ENCODE data around the gene EPB41.
A peak's percentile ranks its signal among the peaks of the same experiment; 100 is the strongest.
"Not testable (repeated sequence)": the region's sequence is repeated elsewhere in the genome, so short reads cannot be mapped to it uniquely, and the experiment has no call there.

Gene EPB41

DNA sequence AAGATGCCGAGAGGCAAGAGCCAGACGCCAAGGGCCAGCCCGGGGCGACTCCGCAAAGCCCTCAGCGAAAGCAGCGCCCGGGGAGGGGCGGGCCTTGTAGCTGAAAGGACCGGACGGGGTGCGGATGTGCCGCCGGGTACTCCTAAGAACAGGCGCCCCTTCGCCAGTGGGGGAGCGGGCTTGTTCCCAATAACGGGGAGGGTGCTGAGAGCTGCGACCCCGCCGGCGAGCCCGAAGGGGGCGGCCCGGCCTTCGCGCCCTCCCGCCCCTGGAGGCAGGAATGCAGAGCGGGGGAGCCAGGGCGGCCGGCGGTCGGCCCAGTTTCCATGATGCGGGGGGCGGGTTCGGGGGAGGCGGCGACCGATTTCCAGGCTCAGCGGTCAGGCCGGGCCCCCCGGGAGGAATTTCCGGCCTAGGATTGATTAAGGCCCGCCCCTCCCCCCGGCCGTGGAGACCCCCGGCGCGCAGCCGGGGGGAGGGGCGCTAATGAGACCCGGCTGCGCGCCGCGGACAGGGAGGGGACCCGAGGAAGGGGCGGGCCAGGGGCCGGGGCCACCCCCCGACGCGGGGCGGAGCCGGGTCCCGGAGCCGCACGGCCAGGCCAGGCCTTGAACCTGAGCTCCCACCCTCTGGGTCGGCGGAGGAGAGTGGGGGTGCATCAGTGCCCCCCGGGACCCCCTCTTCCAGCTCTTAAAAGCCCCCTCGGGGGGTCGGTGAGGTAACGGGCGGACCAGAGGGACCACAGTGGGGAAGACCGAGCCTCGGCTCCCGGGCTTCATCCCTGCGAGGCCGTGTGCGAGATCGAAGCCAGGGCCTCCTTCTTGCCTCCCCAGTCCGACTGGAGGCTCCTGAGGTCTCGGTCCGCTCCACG, 210.2 kb downstream of the EPB41 start:
- peak overlapping the region; percentile 80 for H3K4me3 ChIP-seq (ENCODE audit: low read length)
- TF ChIP-seq, protein P1, sequence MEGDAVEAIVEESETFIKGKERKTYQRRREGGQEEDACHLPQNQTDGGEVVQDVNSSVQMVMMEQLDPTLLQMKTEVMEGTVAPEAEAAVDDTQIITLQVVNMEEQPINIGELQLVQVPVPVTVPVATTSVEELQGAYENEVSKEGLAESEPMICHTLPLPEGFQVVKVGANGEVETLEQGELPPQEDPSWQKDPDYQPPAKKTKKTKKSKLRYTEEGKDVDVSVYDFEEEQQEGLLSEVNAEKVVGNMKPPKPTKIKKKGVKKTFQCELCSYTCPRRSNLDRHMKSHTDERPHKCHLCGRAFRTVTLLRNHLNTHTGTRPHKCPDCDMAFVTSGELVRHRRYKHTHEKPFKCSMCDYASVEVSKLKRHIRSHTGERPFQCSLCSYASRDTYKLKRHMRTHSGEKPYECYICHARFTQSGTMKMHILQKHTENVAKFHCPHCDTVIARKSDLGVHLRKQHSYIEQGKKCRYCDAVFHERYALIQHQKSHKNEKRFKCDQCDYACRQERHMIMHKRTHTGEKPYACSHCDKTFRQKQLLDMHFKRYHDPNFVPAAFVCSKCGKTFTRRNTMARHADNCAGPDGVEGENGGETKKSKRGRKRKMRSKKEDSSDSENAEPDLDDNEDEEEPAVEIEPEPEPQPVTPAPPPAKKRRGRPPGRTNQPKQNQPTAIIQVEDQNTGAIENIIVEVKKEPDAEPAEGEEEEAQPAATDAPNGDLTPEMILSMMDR (conservative IDR thresholded peaks at IDR 0.05; ENCODE audit: low read length), result peak; percentile 41
- peak; percentile 77 for DNase-seq (ENCODE audit: low read depth)

DNA sequence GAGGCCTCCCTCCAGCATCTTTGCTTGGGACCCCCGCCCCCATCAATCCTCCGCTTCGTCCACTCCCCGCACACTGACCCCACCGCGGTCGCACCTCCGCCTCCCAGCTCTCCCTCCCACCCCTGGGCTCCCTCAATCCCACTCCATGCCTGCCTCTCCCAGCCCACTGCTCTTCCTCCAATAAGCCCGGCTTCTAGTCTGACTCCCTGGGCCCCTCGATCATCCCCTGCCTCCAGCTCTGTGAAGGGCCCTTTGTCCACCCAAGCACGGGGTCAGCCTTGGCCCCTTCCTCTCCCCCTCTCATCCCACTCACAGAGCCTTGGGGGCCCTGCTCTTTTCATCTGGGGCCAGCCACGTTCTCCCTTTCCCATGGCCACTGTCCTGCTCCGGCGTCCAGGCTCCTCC, 210.9 kb downstream of the EPB41 start:
- no peak for DNase-seq (ENCODE audit: low read depth)
- peak overlapping the region; percentile 80 for H3K4me3 ChIP-seq (ENCODE audit: low read length)

DNA sequence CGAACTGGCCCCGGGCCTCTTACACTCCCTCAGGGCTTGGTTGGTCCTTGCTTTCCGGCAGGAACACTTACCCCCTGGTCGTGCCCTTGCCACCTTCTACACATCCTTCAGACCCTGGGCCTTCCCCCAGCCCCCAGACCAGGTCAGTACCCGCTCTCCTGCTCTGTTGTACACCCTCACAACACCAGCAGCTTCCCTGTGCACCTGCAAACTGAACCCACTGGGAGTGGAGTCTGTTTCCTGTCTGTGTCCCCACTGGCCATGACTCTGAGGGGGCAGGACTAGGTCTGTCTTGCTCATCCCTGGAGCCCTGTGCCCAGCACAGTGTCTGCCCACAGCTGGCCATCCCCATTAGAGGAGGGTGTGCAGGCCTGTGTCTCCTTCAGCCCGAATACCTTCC, 211.4 kb downstream of the EPB41 start:
- no peak overlapping the region for H3K4me3 ChIP-seq (ENCODE audit: low read length)
- TF ChIP-seq, protein P1 (conservative IDR thresholded peaks at IDR 0.05; ENCODE audit: low read length), result no peak
- DNase-seq (ENCODE audit: low read depth), result no peak

More for the DNA sequence above, 210.9 kb downstream of the EPB41 start:
- TF ChIP-seq, protein P1 (conservative IDR thresholded peaks at IDR 0.05; ENCODE audit: low read length), result no peak

DNA sequence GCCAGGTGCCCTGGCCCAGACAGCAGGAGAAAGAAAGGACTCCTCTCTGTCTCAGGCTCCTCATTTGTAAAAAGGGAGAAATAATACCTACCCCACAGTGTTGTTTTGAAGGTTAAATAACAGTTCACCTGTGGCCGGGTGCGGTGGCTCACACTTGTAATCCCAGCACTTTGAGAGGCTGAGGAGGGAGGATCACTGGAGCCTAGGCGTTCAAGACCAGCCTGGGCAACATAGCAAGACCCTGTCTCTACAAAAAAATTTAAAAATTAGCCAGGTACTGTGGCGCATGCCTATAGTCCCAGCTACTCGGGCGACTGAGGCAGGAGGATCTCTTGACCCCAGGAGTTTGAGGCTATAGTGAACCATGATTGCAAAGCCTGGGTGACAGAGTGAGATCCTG, 211.8 kb downstream of the EPB41 start:
- DNase-seq (ENCODE audit: low read depth), result no peak
- TF ChIP-seq, protein P1 (conservative IDR thresholded peaks at IDR 0.05; ENCODE audit: low read length), result no peak
- no peak overlapping the region for H3K4me3 ChIP-seq (ENCODE audit: low read length)

DNA sequence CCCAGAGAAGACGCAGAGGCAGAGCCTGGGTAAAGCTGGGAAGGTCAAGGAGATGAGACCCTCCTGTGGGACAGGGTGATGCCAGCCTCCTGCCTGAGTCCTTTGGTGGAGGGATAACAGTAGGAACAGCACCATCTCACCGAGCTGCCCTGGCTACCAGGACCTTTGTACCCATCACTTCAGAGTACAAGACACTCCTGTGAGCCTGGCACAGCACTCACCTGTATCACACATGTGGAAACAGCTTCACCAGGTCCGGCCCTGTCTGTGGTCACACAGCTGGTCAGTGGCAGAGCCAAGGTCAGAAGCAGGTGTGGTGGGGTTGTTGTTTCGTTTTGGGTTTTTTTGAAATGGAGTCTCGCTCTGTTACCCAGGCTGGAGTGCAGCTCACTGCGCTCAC, 214.4 kb downstream of the EPB41 start:
- TF ChIP-seq, protein P1 (conservative IDR thresholded peaks at IDR 0.05; ENCODE audit: low read length), result no peak
- DNase-seq (ENCODE audit: low read depth), result no peak
- H3K4me3 ChIP-seq (ENCODE audit: low read length), result no peak overlapping the region

DNA sequence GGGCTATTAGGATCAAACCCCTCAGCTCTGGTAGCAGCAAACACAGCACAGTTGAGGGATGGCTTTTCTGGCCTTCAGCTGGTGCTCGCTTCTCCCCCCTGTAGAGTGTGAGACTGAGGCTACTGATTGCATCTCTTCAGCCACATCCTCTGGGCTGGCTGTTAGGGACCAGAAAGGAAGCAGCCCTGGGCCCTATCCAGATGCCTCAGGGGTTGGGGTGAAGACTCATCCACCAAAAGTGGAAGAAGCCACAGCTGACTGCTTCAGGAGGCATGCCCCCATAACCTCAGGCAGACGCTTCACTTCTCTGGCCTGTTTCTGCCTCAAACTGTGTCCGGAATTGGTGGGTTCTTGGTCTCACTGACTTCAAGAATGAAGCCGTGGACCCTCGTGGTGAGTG, 215.5 kb downstream of the EPB41 start:
- H3K4me3 ChIP-seq (ENCODE audit: low read length), result no peak overlapping the region
- TF ChIP-seq, protein P1 (conservative IDR thresholded peaks at IDR 0.05; ENCODE audit: low read length), result no peak
- peak; percentile 39 for DNase-seq (ENCODE audit: low read depth)

DNA sequence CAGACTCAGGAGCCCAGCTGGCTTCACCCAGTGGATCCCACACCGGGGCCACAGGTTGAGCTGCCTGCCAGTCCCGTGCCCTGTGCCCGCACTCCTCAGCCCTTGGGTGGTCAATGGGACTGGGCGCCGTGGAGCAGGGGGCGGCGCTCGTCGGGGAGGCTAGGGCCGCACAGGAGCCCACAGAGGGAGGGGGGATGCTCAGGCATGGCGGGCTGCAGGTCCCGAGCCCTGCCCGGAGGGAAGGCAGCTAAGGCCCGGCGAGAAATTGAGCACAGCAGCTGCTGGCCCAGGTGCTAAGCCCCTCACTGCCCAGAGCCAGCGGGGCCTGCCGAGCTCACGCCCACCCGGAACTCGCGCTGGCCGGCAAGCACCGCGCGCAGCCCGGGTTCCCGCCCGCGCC, 216.7 kb downstream of the EPB41 start:
- not testable (repeated sequence) for H3K4me3 ChIP-seq (ENCODE audit: low read length); DNase-seq (ENCODE audit: low read depth)
